ENCODE measurements around the gene FCHSD1. TPM values are rescaled to one million over a fixed set of nuclear protein-coding genes. Genes with fewer than 3 reads are reported as not detected.
A peak's percentile ranks its signal among the peaks of the same experiment; 100 is the strongest.

The FCHSD1 gene
- polyA plus RNA-seq, 1 of the 3 experiments (the other 2 are of a cell fraction): 49.2 TPM

GRCh38 chr5:141639357-141640050 is 11.7 kb downstream of the FCHSD1 start:
- H3K9ac ChIP-seq: no peak overlapping the region
- H3K9me3 ChIP-seq: no peaks in the 10 kb centered on the region
- ChIA-PET POLR2A (no interaction called here), CTCF (interaction anchor here (1.1 to 19.7 kb wide), 4 partner anchors 20 to 47 kb away, joined by 4 to 207 read pairs (median 6); partner anchors contain the start of gene DIAPH1)
- no peak overlapping the region for H2AFZ ChIP-seq (ENCODE audit: low read depth)
- peaks cover 21% of the 10 kb centered on the region for H3K79me2 ChIP-seq (ENCODE audit: insufficient read depth)
- 93% methylated on average over 7 of the region's 12 CpGs for WGBS (ENCODE audit: low lambda C conversion rate)
- H3K27ac ChIP-seq (ENCODE audit: low read depth in 2 of 2, low read length in 1 of 2): no peak overlapping the region
- peaks cover 15% of the 10 kb centered on the region for H4K20me1 ChIP-seq (ENCODE audit: insufficient read depth)
- no peaks in the 10 kb centered on the region for H3K9me2 ChIP-seq
- no peak for DNase-seq
- peaks cover 3 to 29% of the 10 kb centered on the region in 2 experiments for H3K36me3 ChIP-seq (replicated peaks in 1 of 2; ENCODE audit: control insufficient read depth in 1 of 2, insufficient read depth in 2 of 2, low read length in 1 of 2)
- no peaks in the 10 kb centered on the region for H3K27me3 ChIP-seq (ENCODE audit: insufficient read depth)
- H3K4me2 ChIP-seq: no peak overlapping the region
- no peak overlapping the region for H3K4me3 ChIP-seq (ENCODE audit: low read depth in 2 of 2, low read length in 1 of 2)
- H3F3A ChIP-seq (replicated peaks; ENCODE audit: insufficient read depth): peaks cover 12% of the 10 kb centered on the region
- H3K4me1 ChIP-seq (ENCODE audit: control insufficient read depth in 1 of 2, insufficient read depth in 2 of 2, low read depth in 1 of 2, low read length in 1 of 2): peaks cover 5 to 28% of the 10 kb centered on the region in 2 experiments; a peak in 2 of 4 replicates
- TF ChIP-seq RAD21 (IDR thresholded peaks at IDR 0.05; ENCODE audit: low read length): no peak
- TF ChIP-seq RXRA (IDR thresholded peaks at IDR 0.05; ENCODE audit: borderline replicate concordance, low read depth): no peak
- TF ChIP-seq TAF1 (IDR thresholded peaks at IDR 0.05; ENCODE audit: borderline replicate concordance, low read depth, low read length): no peak
- TF ChIP-seq IRF3 (IDR thresholded peaks at IDR 0.05; ENCODE audit: low read depth, low read length): no peak
- TF ChIP-seq MAX (IDR thresholded peaks at IDR 0.05; ENCODE audit: low read depth): no peak
- TF ChIP-seq JUND (IDR thresholded peaks at IDR 0.05): no peak
- TF ChIP-seq YY1 (IDR thresholded peaks at IDR 0.05; ENCODE audit: low read depth): no peak

- no peak for TF ChIP-seq CHD2 (IDR thresholded peaks at IDR 0.05; ENCODE audit: low read length, partially characterized antibody)
- no peak for TF ChIP-seq IRF3 (IDR thresholded peaks at IDR 0.05; ENCODE audit: low read depth, low read length)
- no peak for TF ChIP-seq FOXM1 (IDR thresholded peaks at IDR 0.05; ENCODE audit: low read depth)
- TF ChIP-seq RXRA (IDR thresholded peaks at IDR 0.05; ENCODE audit: borderline replicate concordance, low read depth): no peak
- TF ChIP-seq FOXJ3 (CRISPR knock-in tag; IDR thresholded peaks at IDR 0.05): no peak
- TF ChIP-seq NFIC (IDR thresholded peaks at IDR 0.05; ENCODE audit: borderline replicate concordance): no peak
- no peak for TF ChIP-seq GABPA (IDR thresholded peaks at IDR 0.05; ENCODE audit: low read depth)
- no peak for TF ChIP-seq RCOR1 (IDR thresholded peaks at IDR 0.05; ENCODE audit: low read length)
- no peak for TF ChIP-seq ZBTB33 (IDR thresholded peaks at IDR 0.05; ENCODE audit: borderline replicate concordance, low read depth)
- no peak for TF ChIP-seq NRF1 (IDR thresholded peaks at IDR 0.05; ENCODE audit: low read depth, low read length)
- no peak for TF ChIP-seq SMC3 (IDR thresholded peaks at IDR 0.05; ENCODE audit: low read depth, low read length)
- no peak for TF ChIP-seq RAD21 (IDR thresholded peaks at IDR 0.05; ENCODE audit: low read length)
- Histone ChIP-seq H2AFZ (ENCODE audit: low read depth) (no peak overlapping the region), H3K9ac (no peak overlapping the region), H4K20me1 (ENCODE audit: insufficient read depth) (peaks cover 15% of the 10 kb centered on the region), H3K9me3 (no peaks in the 10 kb centered on the region), H3K27ac (ENCODE audit: low read depth in 2 of 2, low read length in 1 of 2) (no peak overlapping the region), H3K9me2 (no peaks in the 10 kb centered on the region), H3K27me3 (ENCODE audit: insufficient read depth) (no peaks in the 10 kb centered on the region), H3K4me3 (ENCODE audit: low read depth in 2 of 2, low read length in 1 of 2) (no peak overlapping the region), H3K4me2 (0 out of 2 replicates have a peak overlapping the region, but pooled peaks have one; percentile 99), H3F3A (replicated peaks; ENCODE audit: insufficient read depth) (peaks cover 12% of the 10 kb centered on the region), H3K4me1 (ENCODE audit: control insufficient read depth in 1 of 2, insufficient read depth in 2 of 2, low read depth in 1 of 2, low read length in 1 of 2) (peaks cover 5 to 28% of the 10 kb centered on the region in 2 experiments; a peak in 2 of 4 replicates), H3K79me2 (ENCODE audit: insufficient read depth) (peaks cover 28% of the 10 kb centered on the region), H3K36me3 (replicated peaks in 1 of 2; ENCODE audit: control insufficient read depth in 1 of 2, insufficient read depth in 2 of 2, low read length in 1 of 2) (peaks cover 9 to 24% of the 10 kb centered on the region in 2 experiments)
- ChIA-PET CTCF (interaction anchor here (1.1 to 19.7 kb wide), 5 partner anchors 8 to 330 kb away, joined by 3 to 207 read pairs (median 4); partner anchors contain the start of genes DIAPH1 and RNF14), POLR2A (interaction anchor here (2.9 kb wide), 1 partner anchor 9 kb away, joined by 18 read pairs; no protein-coding TSS in a partner anchor)
- DNase-seq: no peak
- WGBS (ENCODE audit: low lambda C conversion rate): 87% methylated on average over 2 of the region's 2 CpGs
Measured at GRCh38 chr5:141638771-141639170, 12.4 kb downstream of the FCHSD1 start.
